ENCODE data around the gene ZNF581. TPM values are rescaled to one million over a fixed set of nuclear protein-coding genes. Genes with fewer than 3 reads are reported as not detected.

ZNF581 gene
- total RNA-seq, 4 donors from 2014 or later: 8.4 to 17.5 (median 11.4) TPM

DNA sequence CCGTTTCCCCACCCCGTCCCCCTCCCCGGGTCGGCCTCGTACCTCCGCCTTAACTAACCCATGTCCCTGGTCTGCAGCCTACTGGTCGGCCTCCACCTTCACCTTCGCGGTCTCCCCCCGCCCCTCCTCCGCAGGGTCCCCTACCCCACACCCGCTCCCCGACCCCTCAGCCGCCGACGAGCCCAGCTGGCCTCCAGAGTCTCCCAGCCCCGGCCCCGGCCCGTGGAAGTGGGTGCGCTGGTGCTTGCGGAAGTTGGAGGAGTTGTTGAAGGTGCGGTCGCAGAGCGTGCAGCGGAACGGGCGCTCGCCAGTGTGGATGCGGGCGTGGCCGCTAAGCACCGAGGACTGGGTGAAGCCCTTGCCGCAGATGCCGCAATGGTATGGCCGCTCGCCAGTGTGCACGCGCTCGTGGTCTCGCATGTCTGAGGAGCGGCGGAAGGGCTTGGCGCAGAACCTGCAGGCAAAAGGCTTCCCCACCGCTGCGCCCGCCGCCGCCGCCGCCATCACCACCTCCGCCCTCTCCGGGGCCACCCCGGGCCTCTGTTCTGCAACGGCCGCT is 21.7 kb upstream of the ZNF581 start:
- Histone ChIP-seq H3K4me1 (peaks cover 0 to 34% (median 0%) of the 10 kb centered on the region in 3 donors), H3K9me3 (no peaks in the 10 kb centered on the region), H3K27ac (no peak overlapping the region), H3K36me3 (peaks cover 0 to 38% of the 10 kb centered on the region in 2 donors), H3K27me3 (no peaks in the 10 kb centered on the region), H3K4me3 (no peak overlapping the region)
- WGBS, 2 donors (ENCODE audit: low coverage in 1 of 2): no CpG with 5 or more reads among the region's 55 CpGs
- TF ChIP-seq, protein P1, sequence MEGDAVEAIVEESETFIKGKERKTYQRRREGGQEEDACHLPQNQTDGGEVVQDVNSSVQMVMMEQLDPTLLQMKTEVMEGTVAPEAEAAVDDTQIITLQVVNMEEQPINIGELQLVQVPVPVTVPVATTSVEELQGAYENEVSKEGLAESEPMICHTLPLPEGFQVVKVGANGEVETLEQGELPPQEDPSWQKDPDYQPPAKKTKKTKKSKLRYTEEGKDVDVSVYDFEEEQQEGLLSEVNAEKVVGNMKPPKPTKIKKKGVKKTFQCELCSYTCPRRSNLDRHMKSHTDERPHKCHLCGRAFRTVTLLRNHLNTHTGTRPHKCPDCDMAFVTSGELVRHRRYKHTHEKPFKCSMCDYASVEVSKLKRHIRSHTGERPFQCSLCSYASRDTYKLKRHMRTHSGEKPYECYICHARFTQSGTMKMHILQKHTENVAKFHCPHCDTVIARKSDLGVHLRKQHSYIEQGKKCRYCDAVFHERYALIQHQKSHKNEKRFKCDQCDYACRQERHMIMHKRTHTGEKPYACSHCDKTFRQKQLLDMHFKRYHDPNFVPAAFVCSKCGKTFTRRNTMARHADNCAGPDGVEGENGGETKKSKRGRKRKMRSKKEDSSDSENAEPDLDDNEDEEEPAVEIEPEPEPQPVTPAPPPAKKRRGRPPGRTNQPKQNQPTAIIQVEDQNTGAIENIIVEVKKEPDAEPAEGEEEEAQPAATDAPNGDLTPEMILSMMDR (IDR thresholded peaks at IDR 0.05): no peak
- no peak for TF ChIP-seq POLR2AphosphoS5 (IDR thresholded peaks at IDR 0.05)
- TF ChIP-seq EP300 (IDR thresholded peaks at IDR 0.05): no peak
- no peak for TF ChIP-seq POLR2A (IDR thresholded peaks at IDR 0.05)
- no peak for ATAC-seq

DNA sequence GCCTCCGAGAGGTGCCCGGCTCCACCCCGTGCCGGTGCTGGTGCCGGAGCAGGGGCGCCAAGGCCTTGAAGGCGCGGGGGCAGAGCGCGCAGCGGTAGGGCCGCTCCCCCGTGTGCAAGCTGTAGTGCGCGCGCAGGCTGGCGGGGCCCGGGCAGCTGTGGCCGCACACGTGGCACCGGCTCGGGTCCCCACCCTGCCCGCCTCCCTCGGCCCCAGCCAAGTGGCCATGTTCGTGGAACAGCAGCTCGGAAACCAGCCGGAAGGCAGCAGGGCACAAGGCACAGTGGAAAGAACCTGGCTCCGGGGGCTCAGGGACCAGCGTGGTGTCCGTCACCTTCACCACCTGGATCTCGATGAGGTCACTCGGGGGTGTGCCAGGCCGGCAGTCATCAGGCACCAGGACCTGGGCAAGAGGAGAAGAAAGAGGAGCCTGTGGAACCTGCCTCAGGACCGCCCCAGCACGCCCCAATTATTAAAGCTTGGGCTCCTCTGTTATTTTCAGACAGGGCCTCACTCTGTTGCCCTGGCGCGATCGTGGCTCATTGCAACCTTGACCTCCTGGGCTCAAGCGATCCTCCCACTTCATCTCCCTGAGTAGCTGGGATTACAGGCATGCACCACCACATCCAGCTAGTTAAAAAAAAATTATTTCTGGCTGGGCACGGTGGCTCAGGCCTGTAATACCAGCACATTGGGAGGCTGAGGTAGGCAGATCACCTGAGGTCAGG is 21.0 kb upstream of the ZNF581 start:
- Histone ChIP-seq H3K27me3 (no peaks in the 10 kb centered on the region), H3K9me3 (no peaks in the 10 kb centered on the region), H3K27ac (no peak overlapping the region), H3K4me1 (peaks cover 0 to 34% (median 0%) of the 10 kb centered on the region in 3 donors), H3K36me3 (peaks cover 0 to 32% of the 10 kb centered on the region in 2 donors), H3K4me3 (no peak overlapping the region)
- ATAC-seq: no peak
- WGBS, 2 donors (ENCODE audit: low coverage in 1 of 2): 87 to 92% methylated on average over 7 to 10 of the region's 40 CpGs
- TF ChIP-seq, protein P1 (IDR thresholded peaks at IDR 0.05): no peak
- no peak for TF ChIP-seq EP300 (IDR thresholded peaks at IDR 0.05)
- TF ChIP-seq POLR2A (IDR thresholded peaks at IDR 0.05): no peak
- no peak for TF ChIP-seq POLR2AphosphoS5 (IDR thresholded peaks at IDR 0.05)

DNA sequence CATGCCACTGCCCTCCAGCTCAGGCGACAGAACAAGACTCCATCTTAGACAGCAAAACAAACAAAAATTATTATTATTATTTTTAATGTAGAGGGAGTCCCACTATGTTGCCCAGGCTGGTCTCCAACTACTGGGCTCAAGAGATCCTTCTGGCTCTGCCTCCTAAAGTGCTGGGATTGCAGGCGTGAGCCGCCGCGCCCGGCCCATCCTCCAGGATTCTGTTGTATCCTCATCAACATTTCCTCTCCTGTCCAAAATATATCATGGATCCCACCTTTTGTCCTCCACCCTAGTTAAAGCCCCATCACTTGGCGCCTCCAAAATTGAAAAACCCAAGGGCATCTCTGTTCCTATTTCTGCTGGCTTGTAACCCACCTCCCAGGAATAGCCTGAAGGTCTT is 20.3 kb upstream of the ZNF581 start:
- H3K9me3 ChIP-seq: no peaks in the 10 kb centered on the region
- no peak overlapping the region for H3K4me3 ChIP-seq
- no peak for ATAC-seq
- no peaks in the 10 kb centered on the region for H3K27me3 ChIP-seq
- H3K27ac ChIP-seq: peak overlapping the region in 3 of 4 donors; percentile 95 to 100 (median 95)
- H3K36me3 ChIP-seq: peaks cover 0 to 25% of the 10 kb centered on the region in 2 donors
- TF ChIP-seq POLR2AphosphoS5 (IDR thresholded peaks at IDR 0.05) (no peak), POLR2A (IDR thresholded peaks at IDR 0.05) (no peak), EP300 (IDR thresholded peaks at IDR 0.05) (no peak)
- TF ChIP-seq, protein P1 (IDR thresholded peaks at IDR 0.05): no peak
- WGBS, 2 donors (ENCODE audit: low coverage in 1 of 2): 97 to 98% methylated on average over 7 of the region's 7 CpGs
- H3K4me1 ChIP-seq: peaks cover 0 to 34% (median 0%) of the 10 kb centered on the region in 3 donors

DNA sequence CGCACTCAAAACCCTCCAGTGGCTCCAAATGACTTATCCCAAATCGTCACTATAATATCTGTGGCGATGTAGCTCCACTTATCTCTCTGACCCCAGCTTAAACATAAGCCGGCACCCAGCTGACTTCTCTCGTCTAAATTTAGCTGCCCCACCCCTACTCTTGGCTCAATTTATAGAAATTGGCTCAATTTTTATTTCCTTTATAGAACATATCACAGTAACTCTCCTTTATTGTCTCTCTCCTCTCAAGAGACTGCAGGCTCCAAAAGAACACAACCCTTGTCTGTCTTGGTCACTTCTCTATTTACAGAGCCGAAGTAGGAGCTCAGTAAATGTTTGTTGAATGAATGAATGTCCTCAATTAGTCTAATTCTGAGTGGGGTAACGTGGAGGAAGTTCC is 19.9 kb upstream of the ZNF581 start:
- H3K36me3 ChIP-seq: peaks cover 0 to 24% of the 10 kb centered on the region in 2 donors
- H3K4me1 ChIP-seq: peaks cover 0 to 33% (median 0%) of the 10 kb centered on the region in 3 donors
- no peaks in the 10 kb centered on the region for H3K27me3 ChIP-seq
- H3K4me3 ChIP-seq: peak overlapping the region in 1 of 2 donors; percentile 69
- WGBS, 2 donors (ENCODE audit: low coverage in 1 of 2): 46 to 57% methylated on average over 5 to 7 of the region's 7 CpGs
- no peaks in the 10 kb centered on the region for H3K9me3 ChIP-seq
- TF ChIP-seq, protein P1 (IDR thresholded peaks at IDR 0.05): no peak
- TF ChIP-seq POLR2AphosphoS5 (IDR thresholded peaks at IDR 0.05) (no peak), EP300 (IDR thresholded peaks at IDR 0.05) (no peak), POLR2A (IDR thresholded peaks at IDR 0.05) (no peak)
- ATAC-seq: no peak
- H3K27ac ChIP-seq: peak overlapping the region in 3 of 4 donors; percentile 95 to 100 (median 95)

All from gastroesophageal sphincter (tissue), 4 donors.